ENCODE results near the gene EHBP1L1.

The EHBP1L1 gene

GRCh38 chr11:65539744-65540289 lies 36.0 kb upstream of the EHBP1L1 start:
- TF ChIP-seq, protein P1, sequence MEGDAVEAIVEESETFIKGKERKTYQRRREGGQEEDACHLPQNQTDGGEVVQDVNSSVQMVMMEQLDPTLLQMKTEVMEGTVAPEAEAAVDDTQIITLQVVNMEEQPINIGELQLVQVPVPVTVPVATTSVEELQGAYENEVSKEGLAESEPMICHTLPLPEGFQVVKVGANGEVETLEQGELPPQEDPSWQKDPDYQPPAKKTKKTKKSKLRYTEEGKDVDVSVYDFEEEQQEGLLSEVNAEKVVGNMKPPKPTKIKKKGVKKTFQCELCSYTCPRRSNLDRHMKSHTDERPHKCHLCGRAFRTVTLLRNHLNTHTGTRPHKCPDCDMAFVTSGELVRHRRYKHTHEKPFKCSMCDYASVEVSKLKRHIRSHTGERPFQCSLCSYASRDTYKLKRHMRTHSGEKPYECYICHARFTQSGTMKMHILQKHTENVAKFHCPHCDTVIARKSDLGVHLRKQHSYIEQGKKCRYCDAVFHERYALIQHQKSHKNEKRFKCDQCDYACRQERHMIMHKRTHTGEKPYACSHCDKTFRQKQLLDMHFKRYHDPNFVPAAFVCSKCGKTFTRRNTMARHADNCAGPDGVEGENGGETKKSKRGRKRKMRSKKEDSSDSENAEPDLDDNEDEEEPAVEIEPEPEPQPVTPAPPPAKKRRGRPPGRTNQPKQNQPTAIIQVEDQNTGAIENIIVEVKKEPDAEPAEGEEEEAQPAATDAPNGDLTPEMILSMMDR (conservative IDR thresholded peaks at IDR 0.05; ENCODE audit: low read depth, low read length): no peak
- no peak for DNase-seq (ENCODE audit: low read depth)
- H3K4me3 ChIP-seq (ENCODE audit: low read depth, low read length): peak overlapping the region; percentile 55

- peak; percentile 91 for DNase-seq (ENCODE audit: low read depth)
- TF ChIP-seq, protein P1 (conservative IDR thresholded peaks at IDR 0.05; ENCODE audit: low read depth, low read length): peak; percentile 89
- H3K4me3 ChIP-seq (ENCODE audit: low read depth, low read length): peak overlapping the region; percentile 55
Measured at GRCh38 chr11:65540290-65541092, 35.4 kb upstream of the EHBP1L1 start.

DNA sequence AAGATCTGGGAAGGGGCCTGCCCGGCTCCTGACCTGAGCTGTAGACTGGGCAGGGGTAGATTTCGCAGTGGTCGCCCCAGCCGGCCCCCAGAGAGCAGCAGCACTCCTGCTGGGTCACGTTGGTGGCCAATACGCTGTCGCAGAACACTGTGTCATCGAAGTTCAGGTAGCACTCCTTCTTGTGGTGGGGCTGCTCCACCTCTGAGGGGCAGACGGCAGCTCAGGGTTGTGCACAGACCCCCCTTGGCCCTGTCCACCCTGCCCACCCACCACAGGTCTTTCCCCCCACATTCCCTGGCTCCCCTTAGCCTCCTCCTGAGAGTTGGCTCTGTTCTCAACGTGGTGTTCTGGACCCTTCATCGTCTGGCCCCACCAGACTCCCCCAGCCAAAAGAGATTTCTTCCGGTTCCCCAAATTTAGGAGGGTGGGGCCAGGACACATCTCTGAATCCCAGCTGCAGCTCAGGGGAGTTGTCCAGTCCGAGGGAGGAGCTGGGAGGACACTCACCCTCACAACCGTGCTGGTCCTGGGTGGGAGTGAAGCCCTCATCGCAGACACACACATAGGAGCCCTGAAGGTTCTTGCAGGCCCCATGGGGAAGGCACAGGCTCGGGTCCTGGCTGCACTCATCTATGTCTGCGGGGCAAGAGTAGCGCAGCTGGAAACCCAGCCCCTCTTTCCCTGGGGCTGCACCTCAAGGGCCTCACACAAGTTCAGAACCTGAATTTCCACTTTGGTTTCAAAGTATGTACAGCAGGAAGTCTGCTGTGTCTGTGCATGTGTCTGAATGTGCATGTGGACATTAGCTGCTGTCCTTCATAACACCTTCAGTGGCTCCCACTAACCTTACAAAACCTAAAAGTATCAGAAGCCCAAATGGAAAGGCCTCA lies 34.5 kb upstream of the EHBP1L1 start:
- TF ChIP-seq, protein P1 (conservative IDR thresholded peaks at IDR 0.05; ENCODE audit: low read depth, low read length): no peak
- no peak for DNase-seq (ENCODE audit: low read depth)
- H3K4me3 ChIP-seq (ENCODE audit: low read depth, low read length): peak overlapping the region; percentile 55

DNA sequence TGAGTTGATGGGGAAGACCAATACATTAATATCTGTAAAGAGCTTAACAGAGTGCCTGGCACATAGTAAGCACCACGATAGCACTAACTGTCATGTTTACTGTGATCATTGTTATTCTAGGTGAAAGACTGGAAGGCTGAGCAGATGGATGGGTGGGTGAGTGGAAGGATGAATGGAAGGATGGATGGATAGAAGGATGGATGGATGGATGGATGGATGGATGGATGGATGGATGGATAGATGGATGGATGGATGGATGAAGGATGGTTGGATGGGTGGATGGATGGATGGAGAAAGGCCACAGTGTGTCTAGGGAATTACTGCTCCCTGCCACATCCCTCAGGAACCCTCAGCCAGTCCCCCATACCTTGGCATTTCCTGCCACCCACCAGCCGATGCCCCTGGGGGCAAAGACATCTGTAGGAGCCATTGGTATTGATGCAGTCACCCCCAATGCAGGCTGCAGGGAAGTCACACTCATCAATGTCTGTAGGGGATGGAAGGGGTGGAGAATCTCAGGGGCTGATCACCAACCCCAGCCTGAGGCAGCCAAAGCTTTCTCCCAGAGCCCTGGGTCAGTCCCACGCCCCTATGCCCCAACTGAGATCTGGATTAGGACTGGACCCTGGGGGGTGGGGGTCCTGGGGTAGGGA lies 33.0 kb upstream of the EHBP1L1 start:
- DNase-seq (ENCODE audit: low read depth): no peak
- H3K4me3 ChIP-seq (ENCODE audit: low read depth, low read length): no peak overlapping the region
- TF ChIP-seq, protein P1 (conservative IDR thresholded peaks at IDR 0.05; ENCODE audit: low read depth, low read length): no peak

DNA sequence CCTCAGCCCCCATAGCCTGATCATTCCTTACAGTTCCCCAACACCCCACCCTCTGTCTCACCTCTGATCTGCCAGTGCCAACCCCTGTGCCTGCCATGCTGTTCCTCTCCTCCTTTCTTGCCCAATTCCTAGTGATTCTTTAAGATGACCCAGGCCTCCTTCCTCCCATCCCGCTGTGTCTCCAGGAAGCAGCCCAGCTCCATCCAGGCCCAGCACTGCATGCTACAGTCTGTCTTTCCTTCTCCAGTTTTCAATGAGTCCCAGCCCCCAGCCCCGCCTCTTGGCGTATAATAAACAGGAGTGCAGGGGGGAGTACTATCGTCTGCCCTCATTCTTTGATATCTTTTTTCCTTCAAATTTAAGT lies 30.0 kb upstream of the EHBP1L1 start:
- H3K4me3 ChIP-seq (ENCODE audit: low read depth, low read length): no peak overlapping the region
- TF ChIP-seq, protein P1 (conservative IDR thresholded peaks at IDR 0.05; ENCODE audit: low read depth, low read length): no peak
- DNase-seq (ENCODE audit: low read depth): no peak

- no peak for DNase-seq (ENCODE audit: low read depth)
- TF ChIP-seq, protein P1 (conservative IDR thresholded peaks at IDR 0.05; ENCODE audit: low read depth, low read length): no peak
- no peak overlapping the region for H3K4me3 ChIP-seq (ENCODE audit: low read depth, low read length)
Measured at GRCh38 chr11:65546217-65546958, 29.5 kb upstream of the EHBP1L1 start.
